NT2/D1 (cell line): ENCODE measurements around the gene NOX3.
"Not testable (repeated sequence)": the region's sequence is repeated elsewhere in the genome, so short reads cannot be mapped to it uniquely, and the experiment has no call there.

Experiments
- DNase-seq: peaks from one replicate; pipeline ENCODE4 v3.0.0-alpha.2; 2011; ENCODE audit warnings: low read depth, low spot score
- H3K27me3 ChIP-seq: 2 replicates; pipeline ENCODE4 v1.6.0; 2011; ENCODE audit warnings: mild to moderate bottlenecking; ENCODE audit not compliant: insufficient read length, insufficient read depth
- H3K36me3 ChIP-seq: 2 replicates; pipeline ENCODE4 v1.6.1; 2011; ENCODE audit warnings: mild to moderate bottlenecking, low read length, mixed read lengths; ENCODE audit not compliant: insufficient read depth, insufficient read length
- H3K4me1 ChIP-seq: 2 replicates; pipeline ENCODE4 v1.5.1; 2011; ENCODE audit not compliant: insufficient read depth, insufficient read length
- H3K4me3 ChIP-seq: 2 replicates; pipeline ENCODE4 v1.5.1; 2011; ENCODE audit warnings: low read depth; ENCODE audit not compliant: insufficient read length
- H3K9ac ChIP-seq: 2 replicates; pipeline ENCODE4 v1.6.0; 2011; ENCODE audit warnings: low read depth; ENCODE audit not compliant: insufficient read length
- H3K9me3 ChIP-seq: 2 replicates; pipeline ENCODE4 v1.5.1; 2011; ENCODE audit warnings: mild to moderate bottlenecking, low read length; ENCODE audit not compliant: insufficient read depth
- SUZ12 ChIP-seq: IDR thresholded peaks from 2 replicates; pipeline ENCODE4 v1.6.1; 2011; ENCODE audit not compliant: insufficient read length, insufficient read depth; ENCODE audit errors: extremely low read depth
- YY1 ChIP-seq: IDR thresholded peaks from 2 replicates; pipeline ENCODE4 v1.6.1; 2011; ENCODE audit not compliant: insufficient read length, insufficient read depth
- ZNF274 ChIP-seq: IDR thresholded peaks from 2 replicates; pipeline ENCODE4 v1.6.1; 2011; ENCODE audit warnings: mild to moderate bottlenecking, low read depth, low read length

Gene NOX3

GRCh38 chr6:155466539-155466938, 10.9 kb upstream of the NOX3 start:
- Histone ChIP-seq H3K4me3 (no peak overlapping the region), H3K4me1 (no peaks in the 10 kb centered on the region), H3K9me3 (peaks cover 16% of the 10 kb centered on the region; the same call in 1 of the 2 replicates), H3K27me3 (no peaks in the 10 kb centered on the region), H3K36me3 (no peaks in the 10 kb centered on the region), H3K9ac (no peak overlapping the region)
- DNase-seq: no peak
- TF ChIP-seq YY1: no peak

GRCh38 chr6:155461556-155461955, 5.9 kb upstream of the NOX3 start:
- Histone ChIP-seq H3K27me3 (no peaks in the 10 kb centered on the region), H3K4me3 (no peak overlapping the region), H3K36me3 (no peaks in the 10 kb centered on the region), H3K9me3 (peaks cover 4% of the 10 kb centered on the region; the same call in 1 of the 2 replicates), H3K9ac (no peak overlapping the region), H3K4me1 (no peaks in the 10 kb centered on the region)
- DNase-seq: no peak
- TF ChIP-seq SUZ12: no peak
- TF ChIP-seq YY1: no peak
- TF ChIP-seq ZNF274: no peak

GRCh38 chr6:155454471-155454870, 1.2 kb downstream of the NOX3 start:
- H3K9ac ChIP-seq: no peak overlapping the region
- TF ChIP-seq SUZ12 (no peak), YY1 (no peak), ZNF274 (no peak)
- H3K27me3 ChIP-seq: no peaks in the 10 kb centered on the region
- no peak for DNase-seq
- no peaks in the 10 kb centered on the region for H3K36me3 ChIP-seq
- H3K4me1 ChIP-seq: no peaks in the 10 kb centered on the region
- no peaks in the 10 kb centered on the region for H3K9me3 ChIP-seq
- no peak overlapping the region for H3K4me3 ChIP-seq

- TF ChIP-seq YY1 (no peak), ZNF274 (no peak), SUZ12 (no peak)
- Histone ChIP-seq H3K9me3 (no peaks in the 10 kb centered on the region), H3K27me3 (no peaks in the 10 kb centered on the region), H3K4me3 (no peak overlapping the region), H3K9ac (no peak overlapping the region), H3K36me3 (no peaks in the 10 kb centered on the region), H3K4me1 (no peaks in the 10 kb centered on the region)
- DNase-seq: no peak
Observed at GRCh38 chr6:155454008-155454407, 1.6 kb downstream of the NOX3 start.

GRCh38 chr6:155452576-155452975, 3.1 kb downstream of the NOX3 start:
- Histone ChIP-seq H3K4me3 (no peak overlapping the region), H3K9me3 (no peaks in the 10 kb centered on the region), H3K4me1 (no peaks in the 10 kb centered on the region), H3K9ac (no peak overlapping the region), H3K36me3 (no peaks in the 10 kb centered on the region), H3K27me3 (no peaks in the 10 kb centered on the region)
- TF ChIP-seq SUZ12: no peak
- no peak for TF ChIP-seq ZNF274
- no peak for TF ChIP-seq YY1
- no peak for DNase-seq

- DNase-seq, H3K9me3 ChIP-seq, H3K4me3 ChIP-seq, H3K4me1 ChIP-seq, H3K36me3 ChIP-seq, H3K27me3 ChIP-seq, H3K9ac ChIP-seq: not testable (repeated sequence)
Observed at GRCh38 chr6:155451530-155451929, 4.1 kb downstream of the NOX3 start.

GRCh38 chr6:155450240-155450581, 5.4 kb downstream of the NOX3 start:
- Histone ChIP-seq H3K9ac (no peak overlapping the region), H3K4me1 (no peaks in the 10 kb centered on the region), H3K4me3 (no peak overlapping the region), H3K36me3 (no peaks in the 10 kb centered on the region), H3K9me3 (no peaks in the 10 kb centered on the region), H3K27me3 (no peaks in the 10 kb centered on the region)
- no peak for DNase-seq
- TF ChIP-seq SUZ12: no peak
- no peak for TF ChIP-seq ZNF274
- TF ChIP-seq YY1: no peak
